CD4-positive, CD25-positive, alpha-beta regulatory T cell (primary cell): ENCODE results near the gene YEATS2. TPM values are rescaled to one million over a fixed set of nuclear protein-coding genes. Genes with fewer than 3 reads are reported as not detected.
A peak's percentile ranks its signal among the peaks of the same experiment; 100 is the strongest.

ENCODE experiments used
- ATAC-seq, 2 donors: fragments of 150-1000 bp; cut with Tn5 transposase; one replicate each; pipeline ENCODE4 v1.10.0; 2021; ENCODE audit warnings: low read depth in 2 of 2, moderate number of reproducible peaks in 2 of 2, moderate library complexity in 1 of 2
- DNase-seq, 3 donors: peaks; one replicate each; pipeline versions ENCODE4 v3.0.0 to v3.0.0-alpha.2; 2012 to 2022; ENCODE audit warnings: mixed read lengths in 1 of 3
- H3K27ac ChIP-seq: one replicate; pipeline ENCODE4 v1.7.0; 2013; ENCODE audit warnings: mild to moderate bottlenecking, low read length; ENCODE audit not compliant: insufficient read depth, poor library complexity, severe bottlenecking
- H3K27me3 ChIP-seq: one replicate; pipeline ENCODE4 v1.7.0; 2013; ENCODE audit warnings: low read length; ENCODE audit not compliant: control insufficient read depth, insufficient read depth
- H3K36me3 ChIP-seq: one replicate; pipeline ENCODE4 v1.7.0; 2013; ENCODE audit warnings: mild to moderate bottlenecking, low read length, moderate library complexity; ENCODE audit not compliant: control insufficient read depth, insufficient read depth
- H3K4me1 ChIP-seq: 2 replicates; pipeline ENCODE4 v1.7.0; 2013; ENCODE audit warnings: mild to moderate bottlenecking, low read length; ENCODE audit not compliant: insufficient read depth, control insufficient read depth, poor library complexity, severe bottlenecking
- H3K4me3 ChIP-seq: one replicate; pipeline ENCODE4 v1.7.0; 2013; ENCODE audit warnings: low read depth, mild to moderate bottlenecking, low read length, moderate library complexity
- H3K9me3 ChIP-seq, 2 experiments: 1 replicate in 1 of 2; 2 replicates in 1 of 2; pipeline ENCODE4 v1.7.0; 2013; ENCODE audit warnings: low read length in 2 of 2, mild to moderate bottlenecking in 1 of 2, moderate library complexity in 1 of 2; ENCODE audit not compliant: control insufficient read depth in 2 of 2
- H3K27ac Mint-ChIP-seq, 3 donors: one replicate each; pipeline ENCODE4 v1.8.0; 2020 to 2022; ENCODE audit warnings: mild to moderate bottlenecking in 3 of 3, mixed read lengths in 3 of 3, moderate library complexity in 2 of 3
- H3K27me3 Mint-ChIP-seq: one replicate; pipeline ENCODE4 v1.8.0; 2022; ENCODE audit warnings: mild to moderate bottlenecking, mixed read lengths
- H3K36me3 Mint-ChIP-seq: one replicate; pipeline ENCODE4 v1.8.0; 2020; ENCODE audit warnings: mixed read lengths
- H3K4me1 Mint-ChIP-seq, 4 donors: one replicate each; pipeline ENCODE4 v1.8.0; 2020 to 2022; ENCODE audit warnings: mixed read lengths in 4 of 4, mild to moderate bottlenecking in 1 of 4
- H3K4me3 Mint-ChIP-seq, 4 donors: one replicate each; pipeline ENCODE4 v1.8.0; 2020 to 2022; ENCODE audit warnings: mild to moderate bottlenecking in 4 of 4, mixed read lengths in 4 of 4, moderate library complexity in 3 of 4
- H3K9me3 Mint-ChIP-seq, 7 donors: one replicate each; pipeline ENCODE4 v1.8.0; 2020 to 2022; ENCODE audit warnings: mixed read lengths in 7 of 7, mild to moderate bottlenecking in 3 of 7, moderate library complexity in 2 of 7
- polyA plus RNA-seq, 4 donors: library from polyadenylated mRNA; unstranded; fragments of 300-500 nt; fragmentation: Illumina TruSeq; gene quantifications; one replicate each; pipeline ENCODE4 v1.2.3, GENCODE V29; 2021
- total RNA-seq: library from RNA; stranded (reverse); gene quantifications from one replicate; pipeline ENCODE4 v1.2.3, GENCODE V29; 2022

The YEATS2 gene
- total and polyA plus RNA-seq, 5 donors from 2014 or later = 2.6 to 31.8 (median 3.5) TPM

GRCh38 chr3:183714622-183715021 is 17.0 kb downstream of the YEATS2 start:
- Mint-ChIP-seq H3K27me3 (no peaks in the 10 kb centered on the region), H3K36me3 (peaks cover 15% of the 10 kb centered on the region), H3K9me3 (no peaks in the 10 kb centered on the region), H3K4me1 (peaks cover 5 to 14% (median 8%) of the 10 kb centered on the region in 4 donors), H3K27ac (no peak overlapping the region), H3K4me3 (no peak overlapping the region)
- no peak for DNase-seq
- Histone ChIP-seq H3K9me3 (no peaks in the 10 kb centered on the region), H3K27ac (no peak overlapping the region), H3K27me3 (no peaks in the 10 kb centered on the region), H3K36me3 (peaks cover 28% of the 10 kb centered on the region), H3K4me1 (no peaks in the 10 kb centered on the region), H3K4me3 (no peak overlapping the region)
- ATAC-seq = no peak

GRCh38 chr3:183718012-183718411 is 20.4 kb downstream of the YEATS2 start:
- no peaks in the 10 kb centered on the region for H3K9me3 ChIP-seq
- no peak overlapping the region for H3K4me3 ChIP-seq
- ATAC-seq (no peak), DNase-seq (no peak)
- H3K4me1 ChIP-seq = no peaks in the 10 kb centered on the region
- H3K4me1 Mint-ChIP-seq = peaks cover 0 to 3% (median 1%) of the 10 kb centered on the region in 4 donors
- no peaks in the 10 kb centered on the region for H3K27me3 Mint-ChIP-seq
- H3K27ac Mint-ChIP-seq = peak overlapping the region in 1 of 3 donors; percentile 63
- H3K9me3 Mint-ChIP-seq = no peaks in the 10 kb centered on the region
- H3K27me3 ChIP-seq = no peaks in the 10 kb centered on the region
- no peak overlapping the region for H3K4me3 Mint-ChIP-seq
- H3K27ac ChIP-seq = no peak overlapping the region
- H3K36me3 Mint-ChIP-seq = peaks cover 31% of the 10 kb centered on the region
- peaks cover 43% of the 10 kb centered on the region for H3K36me3 ChIP-seq

- Histone ChIP-seq H3K4me3 (no peak overlapping the region), H3K27ac (no peak overlapping the region), H3K36me3 (peaks cover 56% of the 10 kb centered on the region), H3K27me3 (no peaks in the 10 kb centered on the region), H3K9me3 (no peaks in the 10 kb centered on the region), H3K4me1 (no peaks in the 10 kb centered on the region)
- H3K4me1 Mint-ChIP-seq = peaks cover 0 to 2% (median 0%) of the 10 kb centered on the region in 4 donors
- no peak overlapping the region for H3K4me3 Mint-ChIP-seq
- peaks cover 0 to 1% (median 0%) of the 10 kb centered on the region in 7 donors for H3K9me3 Mint-ChIP-seq
- ATAC-seq (no peak), DNase-seq (no peak)
- peaks cover 42% of the 10 kb centered on the region for H3K36me3 Mint-ChIP-seq
- H3K27me3 Mint-ChIP-seq = no peaks in the 10 kb centered on the region
- peak overlapping the region in 2 of 3 donors; percentile 42 to 61 for H3K27ac Mint-ChIP-seq
Observed at GRCh38 chr3:183725387-183725786, 27.8 kb downstream of the YEATS2 start.

- no peak overlapping the region for H3K27ac Mint-ChIP-seq
Observed at GRCh38 chr3:183728204-183728603, 30.6 kb downstream of the YEATS2 start.

GRCh38 chr3:183730361-183730760 is 32.8 kb downstream of the YEATS2 start:
- H3K27me3 Mint-ChIP-seq = no peaks in the 10 kb centered on the region
- Histone ChIP-seq H3K4me3 (no peak overlapping the region), H3K36me3 (peaks cover 59% of the 10 kb centered on the region), H3K27me3 (no peaks in the 10 kb centered on the region), H3K27ac (no peak overlapping the region), H3K9me3 (no peaks in the 10 kb centered on the region), H3K4me1 (no peaks in the 10 kb centered on the region)
- peaks cover 0 to 2% (median 0%) of the 10 kb centered on the region in 7 donors for H3K9me3 Mint-ChIP-seq
- peaks cover 47% of the 10 kb centered on the region for H3K36me3 Mint-ChIP-seq
- H3K27ac Mint-ChIP-seq = peak overlapping the region in 1 of 3 donors; percentile 34
- ATAC-seq = no peak
- no peak for DNase-seq
- H3K4me1 Mint-ChIP-seq = peaks cover 0 to 6% (median 2%) of the 10 kb centered on the region in 4 donors
- H3K4me3 Mint-ChIP-seq = no peak overlapping the region

More at GRCh38 chr3:183728204-183728603, 30.6 kb downstream of the YEATS2 start:
- H3K9me3 Mint-ChIP-seq = peaks cover 0 to 2% (median 0%) of the 10 kb centered on the region in 7 donors
- no peak overlapping the region for H3K4me3 Mint-ChIP-seq
- H3K27ac ChIP-seq = no peak overlapping the region
- H3K36me3 ChIP-seq = peaks cover 51% of the 10 kb centered on the region
- ATAC-seq (no peak), DNase-seq (no peak)
- peaks cover 0 to 2% (median 0%) of the 10 kb centered on the region in 4 donors for H3K4me1 Mint-ChIP-seq
- H3K27me3 ChIP-seq = no peaks in the 10 kb centered on the region
- no peak overlapping the region for H3K4me3 ChIP-seq
- H3K4me1 ChIP-seq = no peaks in the 10 kb centered on the region
- H3K9me3 ChIP-seq = no peaks in the 10 kb centered on the region
- H3K36me3 Mint-ChIP-seq = peaks cover 39% of the 10 kb centered on the region
- H3K27me3 Mint-ChIP-seq = no peaks in the 10 kb centered on the region

- Histone ChIP-seq H3K9me3 (no peaks in the 10 kb centered on the region), H3K4me1 (no peaks in the 10 kb centered on the region), H3K4me3 (no peak overlapping the region), H3K27ac (no peak overlapping the region), H3K36me3 (peaks cover 58% of the 10 kb centered on the region), H3K27me3 (no peaks in the 10 kb centered on the region)
- Mint-ChIP-seq H3K9me3 (peaks cover 0 to 2% (median 0%) of the 10 kb centered on the region in 7 donors), H3K4me3 (no peak overlapping the region), H3K27me3 (no peaks in the 10 kb centered on the region), H3K27ac (no peak overlapping the region), H3K36me3 (peaks cover 50% of the 10 kb centered on the region), H3K4me1 (peaks cover 0 to 5% (median 2%) of the 10 kb centered on the region in 4 donors)
- DNase-seq (no peak), ATAC-seq (no peak)
Observed at GRCh38 chr3:183731611-183732010, 34.0 kb downstream of the YEATS2 start.

GRCh38 chr3:183733553-183733952 is 36.0 kb downstream of the YEATS2 start:
- peak overlapping the region in 1 of 3 donors; percentile 43 for H3K27ac Mint-ChIP-seq
- peaks cover 56% of the 10 kb centered on the region for H3K36me3 Mint-ChIP-seq

More at GRCh38 chr3:183733553-183733952, 36.0 kb downstream of the YEATS2 start:
- H3K4me1 ChIP-seq = no peaks in the 10 kb centered on the region
- Mint-ChIP-seq H3K4me3 (no peak overlapping the region), H3K27me3 (no peaks in the 10 kb centered on the region), H3K4me1 (peaks cover 0 to 5% (median 2%) of the 10 kb centered on the region in 4 donors), H3K9me3 (peaks cover 0 to 2% (median 0%) of the 10 kb centered on the region in 7 donors)
- no peaks in the 10 kb centered on the region for H3K9me3 ChIP-seq
- H3K27me3 ChIP-seq = no peaks in the 10 kb centered on the region
- ATAC-seq (no peak), DNase-seq (no peak)
- H3K36me3 ChIP-seq = peaks cover 64% of the 10 kb centered on the region
- no peak overlapping the region for H3K27ac ChIP-seq
- no peak overlapping the region for H3K4me3 ChIP-seq
